ENCODE data around the gene PROKR1. TPM values are rescaled to one million over a fixed set of nuclear protein-coding genes. Genes with fewer than 3 reads are reported as not detected.

PROKR1 gene
- polyA plus RNA-seq, 1 donor from 2014 or later, result 0.06 TPM

DNA sequence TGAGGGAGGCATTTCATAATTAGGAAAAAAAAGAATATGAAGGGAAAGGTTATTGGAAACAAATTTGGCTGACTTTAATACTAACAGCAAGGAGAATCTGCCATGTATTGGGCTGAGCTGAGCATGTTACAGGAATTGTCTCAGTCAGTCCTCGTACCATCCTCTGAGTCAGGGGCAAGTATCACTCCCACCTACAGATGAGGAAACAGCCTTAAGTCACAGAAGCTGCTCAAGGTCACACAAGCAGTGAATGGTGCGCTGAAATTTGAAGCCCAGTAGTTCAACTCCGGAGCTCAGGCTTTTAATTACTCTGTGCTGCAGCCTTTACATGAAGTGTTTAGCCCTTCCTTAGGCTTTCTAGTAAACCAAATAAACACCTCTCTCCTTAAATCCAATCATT is 17.3 kb downstream of the PROKR1 start:
- TF ChIP-seq, protein P1, sequence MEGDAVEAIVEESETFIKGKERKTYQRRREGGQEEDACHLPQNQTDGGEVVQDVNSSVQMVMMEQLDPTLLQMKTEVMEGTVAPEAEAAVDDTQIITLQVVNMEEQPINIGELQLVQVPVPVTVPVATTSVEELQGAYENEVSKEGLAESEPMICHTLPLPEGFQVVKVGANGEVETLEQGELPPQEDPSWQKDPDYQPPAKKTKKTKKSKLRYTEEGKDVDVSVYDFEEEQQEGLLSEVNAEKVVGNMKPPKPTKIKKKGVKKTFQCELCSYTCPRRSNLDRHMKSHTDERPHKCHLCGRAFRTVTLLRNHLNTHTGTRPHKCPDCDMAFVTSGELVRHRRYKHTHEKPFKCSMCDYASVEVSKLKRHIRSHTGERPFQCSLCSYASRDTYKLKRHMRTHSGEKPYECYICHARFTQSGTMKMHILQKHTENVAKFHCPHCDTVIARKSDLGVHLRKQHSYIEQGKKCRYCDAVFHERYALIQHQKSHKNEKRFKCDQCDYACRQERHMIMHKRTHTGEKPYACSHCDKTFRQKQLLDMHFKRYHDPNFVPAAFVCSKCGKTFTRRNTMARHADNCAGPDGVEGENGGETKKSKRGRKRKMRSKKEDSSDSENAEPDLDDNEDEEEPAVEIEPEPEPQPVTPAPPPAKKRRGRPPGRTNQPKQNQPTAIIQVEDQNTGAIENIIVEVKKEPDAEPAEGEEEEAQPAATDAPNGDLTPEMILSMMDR (IDR thresholded peaks at IDR 0.05; ENCODE audit: poor library complexity, severe bottlenecking), result no peak
- TF ChIP-seq SMC3 (conservative IDR thresholded peaks at IDR 0.05; ENCODE audit: poor library complexity) (no peak), RAD21 (conservative IDR thresholded peaks at IDR 0.05) (no peak), POLR2AphosphoS5 (IDR thresholded peaks at IDR 0.05) (no peak), MXI1 (conservative IDR thresholded peaks at IDR 0.05; ENCODE audit: poor library complexity, severe bottlenecking) (no peak), TAF1 (IDR thresholded peaks at IDR 0.05; ENCODE audit: low read depth) (no peak)
- Histone ChIP-seq H3K9me3 (ENCODE audit: low read length) (no peaks in the 10 kb centered on the region), H3K9ac (ENCODE audit: low read length) (no peak overlapping the region), H3K36me3 (ENCODE audit: insufficient read depth, low read length) (no peaks in the 10 kb centered on the region), H3K27me3 (ENCODE audit: insufficient read depth, low read depth, low read length) (no peaks in the 10 kb centered on the region), H4K20me1 (ENCODE audit: insufficient read depth) (no peaks in the 10 kb centered on the region), H3K9me2 (ENCODE audit: insufficient read depth, low read length) (no peaks in the 10 kb centered on the region), H3K4me2 (ENCODE audit: low read length) (no peak overlapping the region), H3K27ac (ENCODE audit: low read length) (no peak overlapping the region), H3K4me3 (ENCODE audit: low read length) (no peak overlapping the region), H3K79me2 (replicated peaks; ENCODE audit: insufficient read depth, low read length) (no peaks in the 10 kb centered on the region), H3F3A (ENCODE audit: insufficient read depth, low read length, poor library complexity, severe bottlenecking) (no peaks in the 10 kb centered on the region), H2AFZ (ENCODE audit: low read depth, low read length) (no peak overlapping the region)

- no peaks in the 10 kb centered on the region for H3K27me3 ChIP-seq (ENCODE audit: insufficient read depth, low read depth, low read length)
These were observed 19.1 kb downstream of the PROKR1 start for GRCh38 chr2:68662466-68662865.

More at GRCh38 chr2:68662466-68662865, 19.1 kb downstream of the PROKR1 start:
- Histone ChIP-seq H3K36me3 (ENCODE audit: insufficient read depth, low read length) (no peaks in the 10 kb centered on the region), H4K20me1 (ENCODE audit: insufficient read depth) (no peaks in the 10 kb centered on the region), H3K9me2 (ENCODE audit: insufficient read depth, low read length) (no peaks in the 10 kb centered on the region), H2AFZ (ENCODE audit: low read depth, low read length) (no peak overlapping the region), H3K27ac (ENCODE audit: low read length) (no peak overlapping the region), H3F3A (ENCODE audit: insufficient read depth, low read length, poor library complexity, severe bottlenecking) (no peaks in the 10 kb centered on the region), H3K4me3 (ENCODE audit: low read length) (no peak overlapping the region), H3K4me2 (ENCODE audit: low read length) (no peak overlapping the region), H3K79me2 (replicated peaks; ENCODE audit: insufficient read depth, low read length) (no peaks in the 10 kb centered on the region), H3K9ac (ENCODE audit: low read length) (no peak overlapping the region), H3K9me3 (ENCODE audit: low read length) (no peaks in the 10 kb centered on the region)
- TF ChIP-seq TAF1 (IDR thresholded peaks at IDR 0.05; ENCODE audit: low read depth), result no peak
- TF ChIP-seq EP300 (conservative IDR thresholded peaks at IDR 0.05; ENCODE audit: poor library complexity, severe bottlenecking), result no peak
- TF ChIP-seq, protein P1 (IDR thresholded peaks at IDR 0.05; ENCODE audit: poor library complexity, severe bottlenecking), result no peak
- no peak for TF ChIP-seq SMC3 (conservative IDR thresholded peaks at IDR 0.05; ENCODE audit: poor library complexity)
- no peak for TF ChIP-seq MXI1 (conservative IDR thresholded peaks at IDR 0.05; ENCODE audit: poor library complexity, severe bottlenecking)
- TF ChIP-seq RAD21 (conservative IDR thresholded peaks at IDR 0.05), result no peak
- TF ChIP-seq, protein P2, sequence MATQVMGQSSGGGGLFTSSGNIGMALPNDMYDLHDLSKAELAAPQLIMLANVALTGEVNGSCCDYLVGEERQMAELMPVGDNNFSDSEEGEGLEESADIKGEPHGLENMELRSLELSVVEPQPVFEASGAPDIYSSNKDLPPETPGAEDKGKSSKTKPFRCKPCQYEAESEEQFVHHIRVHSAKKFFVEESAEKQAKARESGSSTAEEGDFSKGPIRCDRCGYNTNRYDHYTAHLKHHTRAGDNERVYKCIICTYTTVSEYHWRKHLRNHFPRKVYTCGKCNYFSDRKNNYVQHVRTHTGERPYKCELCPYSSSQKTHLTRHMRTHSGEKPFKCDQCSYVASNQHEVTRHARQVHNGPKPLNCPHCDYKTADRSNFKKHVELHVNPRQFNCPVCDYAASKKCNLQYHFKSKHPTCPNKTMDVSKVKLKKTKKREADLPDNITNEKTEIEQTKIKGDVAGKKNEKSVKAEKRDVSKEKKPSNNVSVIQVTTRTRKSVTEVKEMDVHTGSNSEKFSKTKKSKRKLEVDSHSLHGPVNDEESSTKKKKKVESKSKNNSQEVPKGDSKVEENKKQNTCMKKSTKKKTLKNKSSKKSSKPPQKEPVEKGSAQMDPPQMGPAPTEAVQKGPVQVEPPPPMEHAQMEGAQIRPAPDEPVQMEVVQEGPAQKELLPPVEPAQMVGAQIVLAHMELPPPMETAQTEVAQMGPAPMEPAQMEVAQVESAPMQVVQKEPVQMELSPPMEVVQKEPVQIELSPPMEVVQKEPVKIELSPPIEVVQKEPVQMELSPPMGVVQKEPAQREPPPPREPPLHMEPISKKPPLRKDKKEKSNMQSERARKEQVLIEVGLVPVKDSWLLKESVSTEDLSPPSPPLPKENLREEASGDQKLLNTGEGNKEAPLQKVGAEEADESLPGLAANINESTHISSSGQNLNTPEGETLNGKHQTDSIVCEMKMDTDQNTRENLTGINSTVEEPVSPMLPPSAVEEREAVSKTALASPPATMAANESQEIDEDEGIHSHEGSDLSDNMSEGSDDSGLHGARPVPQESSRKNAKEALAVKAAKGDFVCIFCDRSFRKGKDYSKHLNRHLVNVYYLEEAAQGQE (IDR thresholded peaks at IDR 0.05; ENCODE audit: borderline replicate concordance), result no peak
- TF ChIP-seq POLR2AphosphoS5 (IDR thresholded peaks at IDR 0.05), result no peak
- TF ChIP-seq EZH2 (IDR thresholded peaks at IDR 0.05; ENCODE audit: borderline replicate concordance, insufficient read depth, low read length, poor library complexity, severe bottlenecking), result no peak

Measured in neural cell (in vitro differentiated cells).